ENCODE data around the gene TSPAN11.

- TF ChIP-seq CTCF (IDR thresholded peaks at IDR 0.05; ENCODE audit: extremely low read depth in 1 of 2, insufficient read depth in 1 of 2, low read depth in 1 of 2, low read length in 2 of 2): no peak
- no peak for TF ChIP-seq MAX (IDR thresholded peaks at IDR 0.05; ENCODE audit: insufficient read depth, insufficient read length)
- TF ChIP-seq POLR2A (IDR thresholded peaks at IDR 0.05; ENCODE audit: low read depth, low read length): no peak
- TF ChIP-seq EZH2 (IDR thresholded peaks at IDR 0.05; ENCODE audit: borderline replicate concordance, low read depth, low read length, severe bottlenecking): no peak
- no peak for TF ChIP-seq MYC (IDR thresholded peaks at IDR 0.05; ENCODE audit: low read depth, low read length)
- TF ChIP-seq POLR2AphosphoS5 (IDR thresholded peaks at IDR 0.05; ENCODE audit: insufficient read depth, low read depth, low read length): no peak
- no peak for TF ChIP-seq GATA2 (IDR thresholded peaks at IDR 0.05; ENCODE audit: insufficient read depth, insufficient read length, low read depth, low read length)
- no peak for TF ChIP-seq JUN (IDR thresholded peaks at IDR 0.05; ENCODE audit: borderline replicate concordance, insufficient read depth, insufficient read length, low read depth)
These were observed 63.8 kb downstream of the TSPAN11 start for GRCh38 chr12:30990316-30990715.
